Heart right ventricle (tissue), 16 donors: ENCODE measurements around the gene FGF6. TPM values are rescaled to one million over a fixed set of nuclear protein-coding genes. Genes with fewer than 3 reads are reported as not detected.
"Not testable (repeated sequence)": the region's sequence is repeated elsewhere in the genome, so short reads cannot be mapped to it uniquely, and the experiment has no call there.

Experiments
- ATAC-seq, 8 donors: fragments of 200-7000 bp; cut with Tn5 transposase; one replicate each; pipeline ENCODE4 v1.9.1; 2020; ENCODE audit warnings: mild to moderate bottlenecking in 8 of 8, moderate library complexity in 8 of 8, moderate number of reproducible peaks in 1 of 8
- DNase-seq, 2 donors: peaks; one replicate each; pipeline ENCODE4 v3.0.0-alpha.2; 2020
- H3K27ac ChIP-seq, 10 donors: fragments of 200-600 bp; sonication (generic) in 2 of 10; one replicate each; pipeline versions ENCODE4 v1.5.0 to v1.8.0; 2020 to 2022; ENCODE audit warnings: mild to moderate bottlenecking in 3 of 10
- H3K27me3 ChIP-seq, 7 donors: fragments of 200-600 bp; one replicate each; pipeline ENCODE4 v1.8.0; 2021 to 2022; ENCODE audit warnings: mild to moderate bottlenecking in 2 of 7
- H3K36me3 ChIP-seq, 9 donors: fragments of 200-600 bp; sonication (generic) in 1 of 9; one replicate each; pipeline versions ENCODE4 v1.5.0 to v1.8.0; 2020 to 2022; ENCODE audit warnings: mild to moderate bottlenecking in 2 of 9
- H3K4me1 ChIP-seq, 9 donors: fragments of 200-600 bp; sonication (generic) in 1 of 9; one replicate each; pipeline versions ENCODE4 v1.5.0 to v1.8.0; 2020 to 2022; ENCODE audit warnings: mild to moderate bottlenecking in 4 of 9
- H3K4me3 ChIP-seq, 10 donors: fragments of 200-600 bp; sonication (generic) in 2 of 10; one replicate each; pipeline versions ENCODE4 v1.5.0 to v1.8.0; 2020 to 2022; ENCODE audit warnings: mild to moderate bottlenecking in 7 of 10, moderate library complexity in 2 of 10
- H3K9me3 ChIP-seq, 11 donors: fragments of 200-600 bp in 10 of 11; sonication (generic) in 2 of 11; one replicate each; pipeline versions ENCODE4 v1.5.0 to v1.8.0; 2013 to 2022; ENCODE audit warnings: mild to moderate bottlenecking in 2 of 11, control low read depth in 1 of 11, moderate library complexity in 1 of 11
- CTCF ChIP-seq, 9 donors: fragments of 200-600 bp; sonication (generic) in 2 of 9; IDR thresholded peaks; one replicate each; pipeline versions ENCODE4 v1.5.0 to v1.8.0; 2021 to 2022; ENCODE audit warnings: antibody characterized with exemption in 9 of 9, mild to moderate bottlenecking in 5 of 9, moderate library complexity in 1 of 9
- WGBS, 2 donors: extraction: QIAGEN DNeasy Blood & Tissue Kit; methylation state at CpG; one replicate each; pipeline ENCODE4 v1.1.7; 2013; ENCODE audit warnings: inconsistent platforms in 1 of 2; 5-methylcytosine and 5-hydroxymethylcytosine counted together
- intact Hi-C, 10 donors: fragments of 100-400 bp; cut with DNase I; formaldehyde crosslinking; loops; one replicate each; pipeline versions ENCODE4 v1.11.1 to v1.14.2; 2022
- polyA plus RNA-seq, 2 donors: library from polyadenylated mRNA; stranded (reverse); fragments of 200-250 nt; gene quantifications; one replicate each; pipeline ENCODE4 v1.2.3, GENCODE V29; 2013
- total RNA-seq, 10 donors: library from RNA; stranded (reverse); fragmentation: NEBNext Ultra II Directional in 3 of 10; extraction: Animal tissue kit (Norgen Biotek cat#: 25700) in 3 of 10; gene quantifications; one replicate each; pipeline versions ENCODE4 v1.2.1 to v1.2.4, GENCODE V29; 2021 to 2023
- donor health status: Arrhythmogenic right ventricular cardiomyopathy.
- donor health status: ischemic (EF 13 %, LVEDD 7.1; RV severe dilation, severe dysfunction).
- donor health status: healthy with polysubstance abuse.
- donor health status: DM: no; HTN: yes; CAD: no.
- donor health status: DM: no; HTN: no; CAD: no.
- donor health status: ischemic (EF 25% LVEDD 6.9; RV normal size, moderate dysfunction).
- donor health status: ischemic (EF 25% LVEDD 5.7; RV mildly dilated, moderate dysfunction).
- donor health status: healthy.
- donor health status: DM: yes; HTN: yes; CAD: no.
- donor health status: Ischemic cardiomyopathy.
- donor health status: ischemic (EF 35%, LVEDD 5.7; RV mildly dilated, moderate dysfunction).
- donor health status: nonischemic (EF 11% LVEDD 7.7; RV severe dilation, severe dysfunction).
- donor health status: DM: yes; HTN: yes; CAD: no.
- donor health status: PGD.
- donor health status: ischemic (EF 29% LVEDD 5.4; RV normal size, mild dysfunction).
- donor health status: nonischemic (EF 23%, LVEDD 6.1; RV moderate dilation, normal function).

The FGF6 gene
- total and polyA plus RNA-seq, 12 donors = not detected

- no peaks in the 10 kb centered on the region for H3K9me3 ChIP-seq
- H3K27ac ChIP-seq = no peak overlapping the region
- H3K27me3 ChIP-seq = no peaks in the 10 kb centered on the region
- ATAC-seq = no peak
- DNase-seq = no peak
- H3K36me3 ChIP-seq = no peaks in the 10 kb centered on the region
- WGBS, 2 donors = 92 to 93% methylated on average over 4 of the region's 4 CpGs
- no peak overlapping the region for H3K4me3 ChIP-seq
- intact Hi-C loops = no loop called here
- no peaks in the 10 kb centered on the region for H3K4me1 ChIP-seq
- no peak for TF ChIP-seq CTCF (IDR thresholded peaks at IDR 0.05)
Observed at GRCh38 chr12:4460761-4461160, 15.1 kb upstream of the FGF6 start.

GRCh38 chr12:4455849-4456248 is 10.2 kb upstream of the FGF6 start:
- 90% methylated on average over 3 to 4 of the region's 4 CpGs for WGBS, 2 donors
- intact Hi-C loops = not testable (repeated sequence)

DNA sequence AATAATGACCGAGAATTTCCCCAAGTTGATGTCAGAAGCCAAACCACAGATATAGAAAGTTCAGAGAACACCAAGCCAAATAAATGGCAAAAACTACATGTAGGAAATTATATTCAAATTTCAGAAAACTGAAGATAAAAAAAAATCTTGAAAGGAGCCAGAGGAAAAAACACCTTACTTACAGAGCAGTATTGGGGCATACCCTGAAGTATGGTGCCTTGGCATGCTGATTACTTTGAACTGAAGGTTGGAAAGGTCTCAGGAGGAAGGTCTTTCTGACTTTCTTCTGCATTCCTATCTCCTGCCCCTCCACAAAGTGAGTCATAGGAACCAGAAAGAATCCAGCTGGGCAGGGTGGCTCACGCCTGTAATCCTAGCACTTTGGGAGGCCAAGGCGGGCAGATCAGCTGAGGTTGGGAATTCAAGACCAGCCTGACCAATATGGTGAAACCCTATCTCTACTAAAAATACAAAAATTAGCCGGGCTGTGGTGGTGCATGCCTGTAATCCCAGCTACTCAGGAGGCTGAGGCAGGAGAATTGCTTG is 8.8 kb upstream of the FGF6 start:
- H3K36me3 ChIP-seq = no peaks in the 10 kb centered on the region
- H3K27ac ChIP-seq = no peak overlapping the region
- intact Hi-C loops = no loop called here
- TF ChIP-seq CTCF (IDR thresholded peaks at IDR 0.05) = no peak
- H3K27me3 ChIP-seq = peaks cover 0 to 8% (median 0%) of the 10 kb centered on the region in 7 donors
- peaks cover 0 to 15% (median 6%) of the 10 kb centered on the region in 9 donors for H3K4me1 ChIP-seq
- WGBS, 2 donors = 91 to 92% methylated on average over 4 of the region's 4 CpGs
- DNase-seq (no peak), ATAC-seq (no peak)
- H3K4me3 ChIP-seq = no peak overlapping the region
- H3K9me3 ChIP-seq = peaks cover 0 to 14% (median 0%) of the 10 kb centered on the region in 11 donors

More at GRCh38 chr12:4455849-4456248, 10.2 kb upstream of the FGF6 start:
- H3K4me1 ChIP-seq, DNase-seq, H3K36me3 ChIP-seq, H3K27ac ChIP-seq, H3K27me3 ChIP-seq, H3K4me3 ChIP-seq, ATAC-seq: not testable (repeated sequence)
- peaks cover 0 to 14% (median 0%) of the 10 kb centered on the region in 11 donors for H3K9me3 ChIP-seq

DNA sequence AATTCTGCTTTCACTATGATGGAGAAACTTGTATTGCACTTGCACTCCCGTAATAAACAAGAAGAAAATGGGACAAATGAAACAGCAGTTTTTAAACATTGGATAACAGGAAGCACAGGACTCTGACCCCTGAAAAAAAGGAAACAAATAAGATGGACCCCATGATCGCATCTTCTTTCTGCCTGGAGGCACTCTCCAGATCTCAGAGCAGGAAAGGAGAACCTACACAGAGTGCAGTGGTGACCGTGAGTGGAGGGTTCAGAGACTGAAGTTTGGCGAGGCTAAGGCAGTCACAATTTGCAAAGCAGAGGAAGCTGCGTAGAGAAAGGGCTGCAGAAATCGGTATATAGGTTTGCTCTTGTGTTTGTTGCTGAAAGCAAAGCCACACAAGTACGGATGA is 6.1 kb upstream of the FGF6 start:
- H3K4me3 ChIP-seq = no peak overlapping the region
- peaks cover 0 to 15% (median 6%) of the 10 kb centered on the region in 9 donors for H3K4me1 ChIP-seq
- no peak for ATAC-seq
- no peak for TF ChIP-seq CTCF (IDR thresholded peaks at IDR 0.05)
- no peak for DNase-seq
- peaks cover 0 to 14% (median 0%) of the 10 kb centered on the region in 11 donors for H3K9me3 ChIP-seq
- no peaks in the 10 kb centered on the region for H3K36me3 ChIP-seq
- 80 to 86% methylated on average over 7 of the region's 7 CpGs for WGBS, 2 donors
- no peak overlapping the region for H3K27ac ChIP-seq
- intact Hi-C loops = no loop called here
- peaks cover 0 to 8% (median 0%) of the 10 kb centered on the region in 7 donors for H3K27me3 ChIP-seq

DNA sequence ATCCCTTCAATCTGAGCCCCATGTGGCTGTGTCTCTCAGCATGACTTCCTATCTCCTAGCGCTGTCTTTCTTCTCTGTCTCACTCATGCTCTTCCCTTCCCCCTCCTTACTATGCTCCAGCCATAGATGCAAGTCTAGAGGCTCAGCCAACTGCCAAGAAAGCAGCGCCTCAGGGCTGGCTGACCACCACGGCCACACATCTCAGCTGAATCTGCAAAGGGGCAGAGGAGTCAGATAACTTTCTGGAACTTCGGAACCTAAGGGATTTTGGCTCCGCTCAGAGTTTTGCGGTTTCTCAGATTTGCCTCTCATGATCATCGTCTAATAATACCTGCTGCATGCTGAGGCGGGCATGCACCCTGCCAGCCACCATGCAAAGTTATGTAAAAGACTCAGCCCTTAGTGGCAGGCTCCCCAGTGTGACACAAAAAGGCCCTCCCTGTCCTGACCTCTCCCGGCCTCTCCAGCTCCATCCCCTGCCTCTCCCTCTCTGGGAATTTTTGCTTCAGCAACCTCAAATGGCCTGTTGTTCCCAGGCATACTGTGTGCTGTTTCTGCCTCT is 5.0 kb upstream of the FGF6 start:
- DNase-seq (peak in 1 of 2 donors; percentile 32), ATAC-seq (peak in 7 of 8 donors; percentile 68 to 92 (median 83))
- H3K4me1 ChIP-seq = peaks cover 0 to 15% (median 6%) of the 10 kb centered on the region in 9 donors
- TF ChIP-seq CTCF (IDR thresholded peaks at IDR 0.05) = no peak
- intact Hi-C loops = no loop called here
- no peaks in the 10 kb centered on the region for H3K36me3 ChIP-seq
- no peak overlapping the region for H3K4me3 ChIP-seq
- WGBS, 2 donors = 46 to 57% methylated on average over 9 of the region's 9 CpGs
- H3K27ac ChIP-seq = peak overlapping the region in 1 of 10 donors; percentile 46
- H3K27me3 ChIP-seq = peaks cover 0 to 8% (median 0%) of the 10 kb centered on the region in 7 donors
- H3K9me3 ChIP-seq = peaks cover 0 to 14% (median 0%) of the 10 kb centered on the region in 11 donors
